K562 (cell line): ENCODE results near the gene MRPS10. TPM values are rescaled to one million over a fixed set of nuclear protein-coding genes. Genes with fewer than 3 reads are reported as not detected.

Source experiments
- BRF2 ChIP-seq: IDR thresholded peaks from 3 replicates; pipeline ENCODE4 v1.6.1; 2011; ENCODE audit warnings: borderline replicate concordance, mild to moderate bottlenecking; ENCODE audit not compliant: insufficient read length, insufficient read depth
- CSDE1 ChIP-seq, 2 experiments: fragments of 450-650 bp; IDR thresholded peaks; 2 replicates each; pipeline ENCODE4 v1.6.1; 2016; ENCODE audit warnings: mild to moderate bottlenecking in 1 of 2
- FOSL1 ChIP-seq: fragments of 200-800 bp; sonication (Bioruptor generic); conservative IDR thresholded peaks from 2 replicates; pipeline ENCODE4 v1.6.1; 2016; ENCODE audit warnings: missing genetic modification characterization, missing compliant biosample characterization
- L3MBTL2 ChIP-seq: fragments of 450-650 bp; IDR thresholded peaks from 2 replicates; pipeline ENCODE4 v1.6.1; 2016; ENCODE audit warnings: mild to moderate bottlenecking, moderate library complexity
- LCOR ChIP-seq: sonication (generic); formaldehyde crosslinking; IDR thresholded peaks from 2 replicates; pipeline ENCODE4 v1.8.0; 2022; ENCODE audit warnings: mild to moderate bottlenecking, missing genetic modification reagents
- MAFK ChIP-seq: IDR thresholded peaks from 2 replicates; pipeline ENCODE4 v1.6.1; 2011; ENCODE audit warnings: low read length, improper control_type of control experiment
- MED1 ChIP-seq: sonication (generic); formaldehyde crosslinking; IDR thresholded peaks from 2 replicates; pipeline ENCODE4 v1.8.1; 2023; ENCODE audit warnings: missing genetic modification reagents, borderline replicate concordance
- MTA2 ChIP-seq: fragments of 450-650 bp; IDR thresholded peaks from 2 replicates; pipeline ENCODE4 v1.6.1; 2016; ENCODE audit warnings: low read depth
- NR1H2 ChIP-seq: sonication (generic); formaldehyde crosslinking; IDR thresholded peaks from 2 replicates; pipeline ENCODE4 v1.4.0; 2020; ENCODE audit warnings: mild to moderate bottlenecking, missing genetic modification reagents
- NR2F6 ChIP-seq: fragments of 450-650 bp; formaldehyde crosslinking; IDR thresholded peaks from 2 replicates; pipeline ENCODE4 v1.4.0; 2020; ENCODE audit warnings: mild to moderate bottlenecking
- SMAD2 ChIP-seq: fragments of 150-350 bp; IDR thresholded peaks from 2 replicates; pipeline ENCODE4 v1.6.1; 2014; ENCODE audit warnings: low read depth, mild to moderate bottlenecking, low read length
- ZBED1 ChIP-seq: IDR thresholded peaks from 2 replicates; pipeline ENCODE4 v1.6.1; 2014
- ZBTB11 ChIP-seq, 3 experiments: fragments of 200-800 bp in 1 of 3; fragments of 250-450 bp in 1 of 3; fragments of 450-650 bp in 1 of 3; sonication (Bioruptor Pico) in 1 of 3; sonication (Bioruptor generic) in 1 of 3; formaldehyde crosslinking in 1 of 3; IDR thresholded peaks; 2 replicates each; pipeline versions ENCODE4 v1.6.1 to v1.8.0; 2016 to 2022; ENCODE audit warnings: mild to moderate bottlenecking in 2 of 3, missing genetic modification characterization in 2 of 3, missing compliant biosample characterization in 1 of 3, moderate library complexity in 1 of 3
- ZBTB8A ChIP-seq: fragments of 450-650 bp; IDR thresholded peaks from 2 replicates; pipeline ENCODE4 v1.6.1; 2018; ENCODE audit warnings: mild to moderate bottlenecking, moderate library complexity; ENCODE audit not compliant: partially characterized antibody
- ZNF140 ChIP-seq: fragments of 250-450 bp; sonication (Bioruptor Pico); IDR thresholded peaks from 2 replicates; pipeline ENCODE4 v1.8.0; 2021; ENCODE audit warnings: moderate library complexity, mild to moderate bottlenecking, inconsistent platforms
- ZNF280A ChIP-seq: fragments of 450-650 bp; IDR thresholded peaks from 2 replicates; pipeline ENCODE4 v1.6.1; 2018; ENCODE audit warnings: mild to moderate bottlenecking, low read depth; ENCODE audit not compliant: partially characterized antibody
- ZNF3 ChIP-seq: fragments of 250-450 bp; sonication (Bioruptor Pico); IDR thresholded peaks from 2 replicates; pipeline ENCODE4 v1.5.0; 2021; ENCODE audit warnings: mild to moderate bottlenecking, moderate library complexity
- ZNF408 ChIP-seq: fragments of 250-450 bp; sonication (Bioruptor Pico); IDR thresholded peaks from 2 replicates; pipeline ENCODE4 v1.4.0; 2020; ENCODE audit warnings: low read depth, mild to moderate bottlenecking, moderate library complexity
- ZNF551 ChIP-seq: fragments of 250-450 bp; sonication (Bioruptor Pico); IDR thresholded peaks from 2 replicates; pipeline ENCODE4 v1.5.0; 2021; ENCODE audit warnings: mild to moderate bottlenecking, moderate library complexity
- ZNF695 ChIP-seq: fragments of 450-650 bp; formaldehyde crosslinking; IDR thresholded peaks from 2 replicates; pipeline ENCODE4 v1.4.0; 2020; ENCODE audit warnings: mild to moderate bottlenecking, moderate library complexity
- ZSCAN29 ChIP-seq: fragments of 450-650 bp; IDR thresholded peaks from 2 replicates; pipeline ENCODE4 v1.6.1; 2017
- polyA plus RNA-seq, 8 experiments: library from polyadenylated mRNA; depleted of rRNA in 4 of 8; stranded (reverse) in 5 of 8; unstranded in 3 of 8; fragments of >200 nt; fragmentation: Nextera tagmentation in 2 of 8; fragmentation: Illumina TruSeq in 1 of 8; extraction: Ambion mirVana in 2 of 8; extraction: Trizol in 1 of 8; gene quantifications; 2 replicates each; pipeline versions ENCODE4 v1.2.1 to v1.2.3, GENCODE V29; 2011 to 2014; ENCODE audit warnings: inconsistent platforms in 1 of 8, missing spikeins in 1 of 8
- total RNA-seq, 7 experiments: library from RNA; depleted of rRNA in 6 of 7; stranded (reverse); fragments of >200 nt in 6 of 7; fragmentation: Illumina TruSeq in 2 of 7; extraction: Trizol in 2 of 7; gene quantifications; 2 replicates each; pipeline versions ENCODE4 v1.2.1 to v1.2.3, GENCODE V29; 2011 to 2021; ENCODE audit warnings: low replicate concordance in 1 of 7

MRPS10 gene
- total and polyA plus RNA-seq, 9 of the 15 experiments (the other 6 are each of a cell fraction or from before 2014, with no cell fraction given), result 48.6 to 166 (median 93.7) TPM

- TF ChIP-seq ZBTB11 (CRISPR knock-in tag; IDR thresholded peaks at IDR 0.05) (peak in 2 of 3 experiments; percentile 62 to 93; a peak in 4 of 6 replicates), SMAD2 (no peak), NR2F6 (CRISPR knock-in tag) (no peak), L3MBTL2 (peak; percentile 69), ZNF280A (no peak), LCOR (CRISPR knock-in tag) (peak; percentile 96), ZSCAN29 (no peak), BRF2 (no peak), ZNF408 (no peak), MED1 (CRISPR knock-in tag) (no peak), ZNF695 (CRISPR knock-in tag) (no peak), NR1H2 (no peak), ZNF3 (CRISPR knock-in tag) (no peak), CSDE1 (IDR thresholded peaks at IDR 0.05) (no peak; a peak in 1 of 4 replicates), ZNF140 (CRISPR knock-in tag) (no peak), MTA2 (peak; percentile 73), MAFK (no peak), ZBED1 (0 out of 2 replicates have a peak, but pooled peaks have one; percentile 39), ZNF551 (CRISPR knock-in tag) (no peak), ZBTB8A (no peak), FOSL1 (peak; percentile 47)
Observed at GRCh38 chr6:42217519-42218367, at the start of gene MRPS10 (continued).
